AG04449 (cell line): ENCODE data around the gene RHOH.

Source experiments
- CTCF ChIA-PET: fragments of 350-600 bp; formaldehyde crosslinking; extraction: SDS; loops from one replicate; lab custom pipeline; 2021; ENCODE audit warnings: antibody characterized with exemption; lab: Yijun Ruan, JAX
- POLR2A ChIA-PET: fragments of 400-600, 350-600 bp; formaldehyde crosslinking; extraction: SDS; loops from one replicate; lab custom pipeline; 2020; ENCODE audit warnings: antibody characterized with exemption, inconsistent platforms; lab: Yijun Ruan, JAX
- DNase-seq: peaks from one replicate; pipeline ENCODE4 v3.0.0-alpha.2; 2010; ENCODE audit warnings: low read depth, low spot score
- H3K4me3 ChIP-seq: 2 replicates; pipeline ENCODE4 v1.5.1; 2011; ENCODE audit warnings: low read depth, mild to moderate bottlenecking, control low read depth, low read length
- CTCF ChIP-seq: IDR thresholded peaks from one replicate; pipeline ENCODE4 v1.5.1; 2011; ENCODE audit warnings: mild to moderate bottlenecking, moderate library complexity, low read length, control low read depth, inconsistent platforms; ENCODE audit not compliant: insufficient read depth; ENCODE audit errors: missing control alignments

RHOH gene

GRCh38 chr4:40193578-40193977 is 3.3 kb upstream of the RHOH start:
- ChIA-PET CTCF (no interaction called here), POLR2A (no interaction called here)
- no peak overlapping the region for H3K4me3 ChIP-seq
- TF ChIP-seq CTCF = no peak
- no peak for DNase-seq

- no peak overlapping the region for H3K4me3 ChIP-seq
- DNase-seq = no peak
- no peak for TF ChIP-seq CTCF
- POLR2A ChIA-PET = no interaction called here
- CTCF ChIA-PET = interaction anchor here (1.0 to 1.2 kb wide), 2 partner anchors 9 to 45 kb away, joined by 3 read pairs; no protein-coding TSS in a partner anchor
These were observed 2.1 kb upstream of the RHOH start for GRCh38 chr4:40194602-40195161.

- no peak for DNase-seq
- POLR2A ChIA-PET = no interaction called here
- TF ChIP-seq CTCF = no peak
- H3K4me3 ChIP-seq = no peak overlapping the region
- CTCF ChIA-PET = interaction anchor here (1.0 to 1.2 kb wide), 2 partner anchors 8 to 46 kb away, joined by 3 read pairs; no protein-coding TSS in a partner anchor
These were observed 1.4 kb upstream of the RHOH start for GRCh38 chr4:40195182-40196177.

- H3K4me3 ChIP-seq = no peak overlapping the region
- TF ChIP-seq CTCF = no peak
- DNase-seq = no peak
- ChIA-PET POLR2A (no interaction called here), CTCF (no interaction called here)
These were observed 559 bp upstream of the RHOH start for GRCh38 chr4:40196272-40196671.

- no peak overlapping the region for H3K4me3 ChIP-seq
- CTCF ChIA-PET = no interaction called here
These were observed 1.3 kb downstream of the RHOH start for GRCh38 chr4:40197879-40198689.

More at GRCh38 chr4:40197879-40198689, 1.3 kb downstream of the RHOH start:
- no peak for DNase-seq
- POLR2A ChIA-PET = interaction anchor here (0.6 kb wide), 1 partner anchor 240 kb away, joined by 4 read pairs; no protein-coding TSS in a partner anchor
- TF ChIP-seq CTCF = no peak
